Naive thymus-derived CD4-positive, alpha-beta T cell (primary cell): ENCODE results near the gene WDFY1. TPM values are rescaled to one million over a fixed set of nuclear protein-coding genes. Genes with fewer than 3 reads are reported as not detected.
A peak's percentile ranks its signal among the peaks of the same experiment; 100 is the strongest.

ENCODE experiments used
- ATAC-seq: fragments of 150-1000 bp; cut with Tn5 transposase; 2 replicates; pipeline ENCODE4 v1.10.0; 2021; ENCODE audit warnings: mild to moderate bottlenecking, moderate library complexity
- CTCF ChIA-PET: fragments of 350-600 bp; sonication (Branson Sonifier 250); formaldehyde crosslinking; loops from one replicate; lab custom pipeline; 2021; ENCODE audit warnings: antibody characterized with exemption; lab: Charles Lee
- POLR2A ChIA-PET: fragments of 350-600 bp; sonication (Branson Sonifier 250); formaldehyde crosslinking; loops from one replicate; lab custom pipeline; 2021; ENCODE audit warnings: antibody characterized with exemption, inconsistent platforms; lab: Charles Lee
- DNase-seq, 9 donors: peaks; one replicate each; pipeline versions ENCODE4 v3.0.0 to v3.0.0-alpha.2; 2020 to 2022; ENCODE audit warnings: mixed read lengths in 1 of 9
- H3K27ac ChIP-seq: one replicate; pipeline ENCODE4 v1.7.0; 2013; ENCODE audit warnings: mild to moderate bottlenecking, low read depth, low read length, moderate library complexity
- H3K27me3 ChIP-seq, 2 donors: one replicate each; pipeline ENCODE4 v1.7.0; 2013; ENCODE audit warnings: low read length in 2 of 2, mild to moderate bottlenecking in 2 of 2, moderate library complexity in 2 of 2; ENCODE audit not compliant: control insufficient read depth in 2 of 2, insufficient read depth in 2 of 2
- H3K36me3 ChIP-seq, 3 experiments: 1 replicate in 2 of 3; 2 replicates in 1 of 3; pipeline ENCODE4 v1.7.0; 2013; ENCODE audit warnings: low read length in 3 of 3, mild to moderate bottlenecking in 3 of 3, moderate library complexity in 1 of 3; ENCODE audit not compliant: insufficient read depth in 3 of 3, control insufficient read depth in 2 of 3
- H3K4me1 ChIP-seq, 2 donors: one replicate each; pipeline ENCODE4 v1.7.0; 2013; ENCODE audit warnings: low read length in 2 of 2, mild to moderate bottlenecking in 2 of 2, moderate library complexity in 1 of 2; ENCODE audit not compliant: control insufficient read depth in 2 of 2, insufficient read depth in 2 of 2
- H3K4me3 ChIP-seq: 2 replicates; pipeline ENCODE4 v1.7.0; 2013; ENCODE audit warnings: mild to moderate bottlenecking, low read length
- H3K9me3 ChIP-seq, 3 experiments: 1 replicate in 2 of 3; 2 replicates in 1 of 3; pipeline ENCODE4 v1.7.0; 2013; ENCODE audit warnings: low read length in 3 of 3; ENCODE audit not compliant: control insufficient read depth in 2 of 3
- H3K27ac Mint-ChIP-seq, 9 donors: one replicate each; pipeline ENCODE4 v1.8.0; 2020 to 2022; ENCODE audit warnings: mixed read lengths in 9 of 9, mild to moderate bottlenecking in 8 of 9, moderate library complexity in 5 of 9, inconsistent platforms in 2 of 9
- H3K27me3 Mint-ChIP-seq, 5 donors: one replicate each; pipeline ENCODE4 v1.8.0; 2021 to 2022; ENCODE audit warnings: mixed read lengths in 5 of 5, mild to moderate bottlenecking in 1 of 5
- H3K36me3 Mint-ChIP-seq, 5 donors: one replicate each; pipeline ENCODE4 v1.8.0; 2020 to 2022; ENCODE audit warnings: mixed read lengths in 5 of 5, mild to moderate bottlenecking in 3 of 5, inconsistent platforms in 1 of 5
- H3K4me1 Mint-ChIP-seq, 7 donors: one replicate each; pipeline ENCODE4 v1.8.0; 2020 to 2022; ENCODE audit warnings: mixed read lengths in 7 of 7, mild to moderate bottlenecking in 3 of 7, inconsistent platforms in 1 of 7
- H3K4me3 Mint-ChIP-seq, 10 donors: one replicate each; pipeline ENCODE4 v1.8.0; 2020 to 2022; ENCODE audit warnings: mild to moderate bottlenecking in 10 of 10, mixed read lengths in 10 of 10, moderate library complexity in 6 of 10, inconsistent platforms in 2 of 10
- H3K9me3 Mint-ChIP-seq, 11 donors: one replicate each; pipeline ENCODE4 v1.8.0; 2020 to 2022; ENCODE audit warnings: mixed read lengths in 11 of 11, mild to moderate bottlenecking in 4 of 11, inconsistent platforms in 1 of 11, moderate library complexity in 1 of 11
- intact Hi-C, 2 donors: fragments of 100-400 bp; cut with micrococcal nuclease; formaldehyde crosslinking; loops; one replicate each; pipeline ENCODE4 v1.15.1; 2023
- polyA plus RNA-seq, 2 donors: library from polyadenylated mRNA; unstranded; fragments of 300-500 nt; fragmentation: Illumina TruSeq; gene quantifications; one replicate each; pipeline ENCODE4 v1.2.3, GENCODE V29; 2021
- total RNA-seq, 6 experiments: library from RNA in 5 of 6; stranded (reverse) in 5 of 6; gene quantifications; 1 replicate in 5 of 6; 2 replicates in 1 of 6; pipeline ENCODE4 v1.2.3 and lab custom pipeline; 2021 to 2026

The WDFY1 gene
- total and polyA plus RNA-seq, 7 experiments from 2014 or later = 13.9 to 80.1 (median 27.4) TPM

- POLR2A ChIA-PET = no interaction called here
- H3K27me3 ChIP-seq = no peaks in the 10 kb centered on the region
- no peaks in the 10 kb centered on the region for H3K9me3 ChIP-seq
- DNase-seq (no peak), ATAC-seq (no peak)
- intact Hi-C loops = no loop called here
- H3K4me1 ChIP-seq = peaks cover 0 to 5% of the 10 kb centered on the region in 2 donors
- H3K27ac ChIP-seq = no peak overlapping the region
- CTCF ChIA-PET = no interaction called here
- H3K27ac Mint-ChIP-seq = no peak overlapping the region
- no peaks in the 10 kb centered on the region for H3K36me3 ChIP-seq
- peaks cover 0 to 10% (median 0%) of the 10 kb centered on the region in 11 donors for H3K9me3 Mint-ChIP-seq
- H3K4me3 ChIP-seq = no peak overlapping the region
- no peaks in the 10 kb centered on the region for H3K27me3 Mint-ChIP-seq
- H3K4me1 Mint-ChIP-seq = peaks cover 14 to 43% (median 34%) of the 10 kb centered on the region in 7 donors
- no peak overlapping the region for H3K4me3 Mint-ChIP-seq
- peaks cover 0 to 30% (median 20%) of the 10 kb centered on the region in 5 donors for H3K36me3 Mint-ChIP-seq
These were observed 21.2 kb downstream of the WDFY1 start for GRCh38 chr2:223923976-223924375.

- ChIA-PET POLR2A (no interaction called here), CTCF (no interaction called here)
- no peak for ATAC-seq
- Mint-ChIP-seq H3K27ac (no peak overlapping the region), H3K9me3 (peaks cover 0 to 6% (median 0%) of the 10 kb centered on the region in 11 donors), H3K4me3 (no peak overlapping the region), H3K4me1 (peaks cover 12 to 30% (median 22%) of the 10 kb centered on the region in 7 donors), H3K36me3 (peaks cover 0 to 21% (median 15%) of the 10 kb centered on the region in 5 donors), H3K27me3 (no peaks in the 10 kb centered on the region)
- no peak for DNase-seq
- Histone ChIP-seq H3K4me3 (no peak overlapping the region), H3K4me1 (no peaks in the 10 kb centered on the region), H3K27ac (no peak overlapping the region), H3K27me3 (no peaks in the 10 kb centered on the region), H3K36me3 (peaks cover 0 to 5% (median 0%) of the 10 kb centered on the region in 3 experiments), H3K9me3 (no peaks in the 10 kb centered on the region)
- intact Hi-C loops = no loop called here
These were observed 22.8 kb downstream of the WDFY1 start for GRCh38 chr2:223922308-223922707.

- Histone ChIP-seq H3K4me3 (no peak overlapping the region), H3K9me3 (no peaks in the 10 kb centered on the region), H3K36me3 (peaks cover 0 to 5% (median 0%) of the 10 kb centered on the region in 3 experiments), H3K4me1 (no peaks in the 10 kb centered on the region), H3K27me3 (no peaks in the 10 kb centered on the region), H3K27ac (no peak overlapping the region)
- intact Hi-C loops = no loop called here
- no peak overlapping the region for H3K4me3 Mint-ChIP-seq
- CTCF ChIA-PET = no interaction called here
- peaks cover 12 to 30% (median 22%) of the 10 kb centered on the region in 7 donors for H3K4me1 Mint-ChIP-seq
- H3K27ac Mint-ChIP-seq = no peak overlapping the region
- no peaks in the 10 kb centered on the region for H3K27me3 Mint-ChIP-seq
- POLR2A ChIA-PET = no interaction called here
- ATAC-seq = no peak
- no peak for DNase-seq
- peaks cover 0 to 24% (median 21%) of the 10 kb centered on the region in 5 donors for H3K36me3 Mint-ChIP-seq
- H3K9me3 Mint-ChIP-seq = no peaks in the 10 kb centered on the region
These were observed 23.9 kb downstream of the WDFY1 start for GRCh38 chr2:223921204-223921603.

GRCh38 chr2:223920109-223920508 lies 25.0 kb downstream of the WDFY1 start:
- Mint-ChIP-seq H3K4me3 (no peak overlapping the region), H3K4me1 (peaks cover 14 to 29% (median 21%) of the 10 kb centered on the region in 7 donors), H3K36me3 (peaks cover 4 to 32% (median 19%) of the 10 kb centered on the region in 5 donors), H3K27ac (no peak overlapping the region), H3K27me3 (no peaks in the 10 kb centered on the region), H3K9me3 (no peaks in the 10 kb centered on the region)
- ChIA-PET CTCF (no interaction called here), POLR2A (no interaction called here)
- H3K4me1 ChIP-seq = no peaks in the 10 kb centered on the region
- H3K27ac ChIP-seq = no peak overlapping the region
- H3K36me3 ChIP-seq = peaks cover 0 to 8% (median 0%) of the 10 kb centered on the region in 3 experiments
- DNase-seq (no peak), ATAC-seq (no peak)
- intact Hi-C loops = no loop called here
- H3K27me3 ChIP-seq = no peaks in the 10 kb centered on the region
- H3K9me3 ChIP-seq = no peaks in the 10 kb centered on the region
- no peak overlapping the region for H3K4me3 ChIP-seq

GRCh38 chr2:223918671-223919134 lies 26.4 kb downstream of the WDFY1 start:
- no peaks in the 10 kb centered on the region for H3K27me3 ChIP-seq
- no peak overlapping the region for H3K27ac Mint-ChIP-seq
- ChIA-PET CTCF (no interaction called here), POLR2A (interaction anchor here (1.4 kb wide), 1 partner anchor 27 kb away, joined by 5 read pairs; the partner anchor contains the start of gene WDFY1)
- no peak overlapping the region for H3K4me3 ChIP-seq
- intact Hi-C loops = no loop called here
- DNase-seq = no peak
- ATAC-seq = peak; percentile 37
- no peaks in the 10 kb centered on the region for H3K27me3 Mint-ChIP-seq
- H3K9me3 Mint-ChIP-seq = no peaks in the 10 kb centered on the region
- H3K4me1 ChIP-seq = no peaks in the 10 kb centered on the region
- peaks cover 14 to 30% (median 24%) of the 10 kb centered on the region in 7 donors for H3K4me1 Mint-ChIP-seq
- H3K9me3 ChIP-seq = no peaks in the 10 kb centered on the region
- H3K36me3 Mint-ChIP-seq = peaks cover 5 to 36% (median 21%) of the 10 kb centered on the region in 5 donors
- H3K27ac ChIP-seq = no peak overlapping the region
- H3K4me3 Mint-ChIP-seq = no peak overlapping the region
- peaks cover 0 to 8% (median 0%) of the 10 kb centered on the region in 3 experiments for H3K36me3 ChIP-seq

- H3K4me3 Mint-ChIP-seq = no peak overlapping the region
- H3K4me1 ChIP-seq = no peaks in the 10 kb centered on the region
- ATAC-seq = no peak
- peaks cover 5 to 33% (median 22%) of the 10 kb centered on the region in 5 donors for H3K36me3 Mint-ChIP-seq
- ChIA-PET CTCF (no interaction called here), POLR2A (no interaction called here)
- peaks cover 4 to 19% (median 10%) of the 10 kb centered on the region in 7 donors for H3K4me1 Mint-ChIP-seq
- no peak overlapping the region for H3K4me3 ChIP-seq
- H3K27me3 Mint-ChIP-seq = no peaks in the 10 kb centered on the region
- no peaks in the 10 kb centered on the region for H3K27me3 ChIP-seq
- intact Hi-C loops = no loop called here
- no peaks in the 10 kb centered on the region for H3K9me3 ChIP-seq
- H3K27ac Mint-ChIP-seq = no peak overlapping the region
- no peak overlapping the region for H3K27ac ChIP-seq
- no peaks in the 10 kb centered on the region for H3K9me3 Mint-ChIP-seq
- peaks cover 0 to 8% (median 0%) of the 10 kb centered on the region in 3 experiments for H3K36me3 ChIP-seq
- no peak for DNase-seq
These were observed 28.8 kb downstream of the WDFY1 start for GRCh38 chr2:223916181-223916920.
